WERI-Rb-1 (cell line): ENCODE data around the gene MZB1.
A peak's percentile ranks its signal among the peaks of the same experiment; 100 is the strongest.
"Not testable (repeated sequence)": the region's sequence is repeated elsewhere in the genome, so short reads cannot be mapped to it uniquely, and the experiment has no call there.

Experiments used
- DNase-seq: peaks from one replicate; pipeline ENCODE4 v3.0.0-alpha.2; 2020
- H3K27ac ChIP-seq: fragments of 250-450 bp; sonication (Bioruptor Pico); 2 replicates; pipeline ENCODE4 v1.5.1; 2020; ENCODE audit warnings: mild to moderate bottlenecking, moderate library complexity
- H3K27me3 ChIP-seq: fragments of 250-450 bp; sonication (Bioruptor Pico); 2 replicates; pipeline ENCODE4 v1.5.1; 2021; ENCODE audit warnings: mild to moderate bottlenecking, low read depth, moderate library complexity; ENCODE audit not compliant: insufficient read depth, severe bottlenecking
- H3K36me3 ChIP-seq: fragments of 250-450 bp; sonication (Bioruptor Pico); 2 replicates; pipeline ENCODE4 v1.5.1; 2020; ENCODE audit warnings: mild to moderate bottlenecking, moderate library complexity
- H3K4me3 ChIP-seq: 2 replicates; pipeline ENCODE4 v1.5.1; 2011; ENCODE audit warnings: low read depth, mild to moderate bottlenecking, control low read depth, low read length
- H3K9me3 ChIP-seq: fragments of 250-450 bp; sonication (Bioruptor Pico); 2 replicates; pipeline ENCODE4 v1.5.1; 2021; ENCODE audit warnings: mild to moderate bottlenecking, moderate library complexity; ENCODE audit not compliant: severe bottlenecking
- TF ChIP-seq, protein P1 (sequence below): IDR thresholded peaks from 2 replicates; pipeline ENCODE4 v1.5.1; 2011; ENCODE audit warnings: low read depth, mild to moderate bottlenecking, control low read depth, inconsistent platforms, low read length

The MZB1 gene

DNA sequence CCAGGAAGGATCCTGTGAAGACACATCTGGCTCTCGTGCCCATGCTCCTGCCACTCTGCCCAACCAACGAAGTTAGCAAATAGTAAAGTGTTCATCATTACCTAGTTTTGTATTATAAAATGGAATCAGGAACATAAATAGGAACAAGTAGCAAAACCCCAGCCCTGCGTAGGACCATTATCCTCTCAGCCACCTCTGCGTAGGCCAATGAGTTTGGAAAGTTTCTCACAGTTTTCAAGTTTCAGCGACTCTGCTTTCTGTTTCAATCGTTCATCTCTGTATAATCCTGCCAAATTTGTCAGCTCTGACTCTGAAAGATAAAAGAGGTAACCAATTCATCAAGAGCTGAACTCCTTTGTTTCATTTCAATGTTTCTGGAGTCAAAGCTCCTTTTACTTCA lies 24.2 kb upstream of the MZB1 start:
- Histone ChIP-seq H3K27ac (no peak overlapping the region), H3K9me3 (no peaks in the 10 kb centered on the region), H3K36me3 (peaks cover 12% of the 10 kb centered on the region), H3K4me3 (no peak overlapping the region), H3K27me3 (no peaks in the 10 kb centered on the region)
- DNase-seq, result no peak
- TF ChIP-seq, protein P1, sequence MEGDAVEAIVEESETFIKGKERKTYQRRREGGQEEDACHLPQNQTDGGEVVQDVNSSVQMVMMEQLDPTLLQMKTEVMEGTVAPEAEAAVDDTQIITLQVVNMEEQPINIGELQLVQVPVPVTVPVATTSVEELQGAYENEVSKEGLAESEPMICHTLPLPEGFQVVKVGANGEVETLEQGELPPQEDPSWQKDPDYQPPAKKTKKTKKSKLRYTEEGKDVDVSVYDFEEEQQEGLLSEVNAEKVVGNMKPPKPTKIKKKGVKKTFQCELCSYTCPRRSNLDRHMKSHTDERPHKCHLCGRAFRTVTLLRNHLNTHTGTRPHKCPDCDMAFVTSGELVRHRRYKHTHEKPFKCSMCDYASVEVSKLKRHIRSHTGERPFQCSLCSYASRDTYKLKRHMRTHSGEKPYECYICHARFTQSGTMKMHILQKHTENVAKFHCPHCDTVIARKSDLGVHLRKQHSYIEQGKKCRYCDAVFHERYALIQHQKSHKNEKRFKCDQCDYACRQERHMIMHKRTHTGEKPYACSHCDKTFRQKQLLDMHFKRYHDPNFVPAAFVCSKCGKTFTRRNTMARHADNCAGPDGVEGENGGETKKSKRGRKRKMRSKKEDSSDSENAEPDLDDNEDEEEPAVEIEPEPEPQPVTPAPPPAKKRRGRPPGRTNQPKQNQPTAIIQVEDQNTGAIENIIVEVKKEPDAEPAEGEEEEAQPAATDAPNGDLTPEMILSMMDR, result no peak

DNA sequence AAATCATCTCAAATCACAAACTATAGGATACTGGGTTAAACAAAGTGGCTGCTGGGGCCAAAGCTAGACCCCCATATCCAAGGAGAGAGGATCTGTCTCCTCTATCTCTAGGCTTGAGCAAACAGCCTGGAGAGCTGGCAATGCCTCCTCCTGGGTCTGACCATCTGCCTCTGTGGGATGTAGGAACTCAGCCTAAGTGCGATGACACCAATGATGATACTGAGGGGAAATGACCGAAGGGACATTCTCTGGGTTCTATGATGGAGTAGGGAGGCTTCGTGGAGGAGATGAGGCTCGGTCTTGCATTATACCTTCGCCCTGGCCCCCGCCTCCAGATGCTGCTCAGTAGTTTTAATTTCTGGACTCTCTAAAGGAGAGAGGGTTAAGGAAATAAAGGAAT lies 23.4 kb upstream of the MZB1 start:
- Histone ChIP-seq H3K27me3 (no peaks in the 10 kb centered on the region), H3K4me3 (no peak overlapping the region), H3K9me3 (no peaks in the 10 kb centered on the region), H3K36me3 (peaks cover 8% of the 10 kb centered on the region), H3K27ac (no peak overlapping the region)
- TF ChIP-seq, protein P1, result no peak
- no peak for DNase-seq

DNA sequence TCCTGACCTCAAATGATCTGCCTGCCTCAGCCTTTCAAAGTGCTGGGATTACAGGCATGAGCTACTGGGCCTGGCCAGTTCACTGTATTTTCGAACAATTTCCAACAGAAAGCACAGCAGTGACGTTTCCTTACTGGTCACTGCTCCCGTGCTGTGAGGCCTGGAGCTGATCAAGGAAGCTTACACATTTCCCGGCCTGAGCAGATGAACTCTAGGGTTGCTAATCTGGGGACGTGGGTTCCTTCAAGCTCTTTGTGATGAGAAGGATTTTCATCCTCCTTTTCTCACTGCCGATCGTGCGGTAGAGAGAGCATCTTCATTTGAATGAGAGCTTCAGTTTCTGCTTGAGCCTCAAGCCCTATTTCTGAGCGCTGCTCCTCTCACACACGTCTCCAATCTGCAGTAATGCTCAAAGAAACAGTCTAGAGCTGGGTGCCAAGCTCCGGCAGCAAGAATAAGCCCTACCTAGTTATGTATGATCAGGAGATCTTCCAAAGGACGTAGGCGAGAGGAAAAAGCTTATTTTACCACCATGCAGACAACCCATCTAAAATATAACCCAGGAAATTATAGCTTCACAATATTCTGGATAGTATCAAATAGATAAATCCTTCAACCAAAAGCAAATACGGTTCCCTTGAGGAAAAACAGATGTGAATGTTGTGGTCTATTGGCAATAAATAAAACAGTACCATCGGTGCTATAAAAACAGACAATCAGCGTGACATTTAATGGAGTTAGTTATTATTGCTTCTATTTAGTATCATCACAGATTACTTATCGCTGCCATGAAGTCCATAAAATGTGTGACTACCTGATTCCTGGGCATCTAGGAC lies 21.5 kb upstream of the MZB1 start:
- no peak overlapping the region for H3K4me3 ChIP-seq
- TF ChIP-seq, protein P1, result no peak
- no peaks in the 10 kb centered on the region for H3K36me3 ChIP-seq
- H3K9me3 ChIP-seq, result no peaks in the 10 kb centered on the region
- H3K27me3 ChIP-seq, result no peaks in the 10 kb centered on the region
- peak overlapping the region; percentile 58 for H3K27ac ChIP-seq
- peak; percentile 53 for DNase-seq

DNA sequence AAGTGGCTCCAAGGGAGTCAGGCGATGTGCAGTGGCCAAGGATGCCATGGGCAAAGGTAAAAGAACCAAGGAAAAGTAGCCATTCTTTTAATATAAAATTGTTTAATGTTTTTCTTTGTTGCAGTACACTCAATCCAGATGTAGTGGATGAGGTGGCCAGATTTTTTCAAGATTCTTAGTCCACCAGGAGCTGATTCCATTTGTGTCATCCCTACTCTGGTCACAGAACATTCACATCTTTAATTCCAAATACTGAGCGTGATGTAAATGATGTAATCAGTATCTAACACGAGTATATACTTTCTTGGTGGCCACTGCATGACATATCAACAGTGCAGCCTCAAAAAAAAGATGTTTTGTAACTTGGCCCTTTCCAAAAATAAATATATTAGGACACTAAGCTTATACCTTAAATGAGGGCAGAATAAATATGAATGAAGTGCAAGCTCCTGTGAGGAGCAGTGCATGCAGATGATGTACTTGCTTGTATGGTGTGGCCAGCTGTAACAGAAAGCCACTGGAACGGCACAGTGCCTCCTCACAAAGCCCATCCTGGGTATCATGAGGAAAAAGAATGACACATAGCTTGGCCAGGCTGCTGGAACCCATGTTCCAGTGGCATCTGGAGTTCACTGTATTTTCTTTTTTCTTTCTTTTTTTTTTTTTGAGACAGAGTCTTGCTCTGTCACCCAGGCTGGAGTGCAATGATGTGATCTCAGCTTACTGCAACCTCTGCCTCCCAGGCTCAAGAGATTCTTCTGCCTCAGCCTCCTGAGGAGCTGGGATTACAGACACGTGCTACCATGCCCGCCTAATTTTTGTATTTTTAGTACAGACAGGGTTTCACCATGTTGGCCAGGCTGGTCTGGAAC lies 20.6 kb upstream of the MZB1 start:
- TF ChIP-seq, protein P1, result no peak
- Histone ChIP-seq H3K27ac (peak overlapping the region; percentile 58), H3K9me3 (no peaks in the 10 kb centered on the region), H3K27me3 (no peaks in the 10 kb centered on the region), H3K4me3 (no peak overlapping the region), H3K36me3 (no peaks in the 10 kb centered on the region)
- no peak for DNase-seq

DNA sequence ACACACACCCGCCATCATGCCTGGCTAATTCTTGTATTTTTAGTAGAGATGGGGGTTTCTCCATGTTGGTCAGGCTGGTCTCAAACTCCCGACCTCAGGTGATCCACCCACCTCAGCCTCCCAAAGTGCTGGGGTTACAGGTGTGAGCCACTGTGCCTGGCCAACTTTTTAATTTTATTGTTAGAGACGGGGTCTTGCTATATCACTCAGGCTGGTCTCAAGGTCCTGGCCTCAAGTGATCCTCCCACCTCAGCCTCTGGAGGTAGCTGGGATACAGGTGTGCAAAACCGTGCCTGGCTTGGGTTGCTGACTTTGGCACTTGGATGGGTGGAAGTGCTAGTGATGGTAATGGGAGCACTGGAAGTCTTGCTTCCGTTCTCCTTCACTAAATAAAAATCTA lies 19.4 kb upstream of the MZB1 start:
- not testable (repeated sequence) for H3K4me3 ChIP-seq, H3K36me3 ChIP-seq, DNase-seq, H3K27ac ChIP-seq, H3K9me3 ChIP-seq, H3K27me3 ChIP-seq

DNA sequence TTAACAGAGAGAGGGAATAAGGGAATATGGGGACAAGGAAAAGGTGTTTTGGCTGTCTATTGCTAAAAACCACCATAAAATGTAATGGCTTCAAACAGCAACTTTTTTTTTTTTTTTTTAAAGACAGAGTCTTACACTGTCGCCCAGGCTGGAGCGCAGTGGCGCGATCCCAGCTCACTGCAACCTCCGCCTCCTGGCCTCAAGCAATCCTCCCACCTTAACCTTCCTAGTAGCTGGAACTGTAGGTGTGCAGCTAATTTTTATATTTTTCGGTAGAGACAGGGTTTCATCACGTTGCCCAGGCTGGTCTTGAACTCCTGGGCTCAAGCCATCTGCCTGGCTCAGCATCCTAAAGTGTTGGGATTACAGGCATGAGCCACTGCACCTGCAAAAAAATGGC lies 18.5 kb upstream of the MZB1 start:
- TF ChIP-seq, protein P1, result no peak
- Histone ChIP-seq H3K9me3 (no peaks in the 10 kb centered on the region), H3K27ac (no peak overlapping the region), H3K36me3 (no peaks in the 10 kb centered on the region), H3K27me3 (no peaks in the 10 kb centered on the region), H3K4me3 (no peak overlapping the region)
- no peak for DNase-seq
